Measurements from ENCODE around the gene EWSR1. TPM values are rescaled to one million over a fixed set of nuclear protein-coding genes. Genes with fewer than 3 reads are reported as not detected.

EWSR1 gene
- total and polyA plus RNA-seq, 2 of the 4 experiments (the other 2 are of a cell fraction) = 243 to 518 TPM

DNA sequence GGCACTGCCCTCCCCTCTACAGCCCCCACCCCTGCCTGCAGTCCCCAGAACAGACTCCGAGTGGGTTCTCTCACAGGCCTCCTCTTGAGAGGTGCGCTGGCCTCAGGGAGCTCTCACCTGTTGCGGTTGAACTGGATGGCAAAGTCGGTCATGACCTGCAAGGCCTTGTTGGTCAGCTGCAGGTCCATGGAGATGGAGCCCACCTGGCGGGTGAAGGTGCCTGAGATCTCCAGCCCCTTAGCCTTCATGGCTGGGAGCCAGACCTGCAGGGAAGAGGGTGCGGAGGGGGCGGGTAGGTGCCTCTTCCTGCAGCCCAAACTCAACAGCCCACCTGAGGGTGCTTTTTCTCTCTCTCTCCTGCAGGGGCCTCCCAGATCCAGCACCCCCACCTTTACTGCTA, 66.1 kb downstream of the EWSR1 start:
- 96% methylated on average over 4 of the region's 7 CpGs; no CpG with 5 or more reads in 1 of the 2 experiments for WGBS, 2 experiments (ENCODE audit: extremely low coverage in 2 of 2, insufficient read length in 1 of 2)
- H3K4me1 ChIP-seq (ENCODE audit: control insufficient read depth, insufficient read depth, low read length) = peaks cover 9% of the 10 kb centered on the region
- no peak for DNase-seq

More for the DNA sequence above, 66.1 kb downstream of the EWSR1 start:
- Histone ChIP-seq H3K4me3 (ENCODE audit: insufficient read depth, low read depth, low read length) (no peak overlapping the region), H2AK9ac (replicated peaks; ENCODE audit: low read depth, low read length, poor library complexity) (no peak overlapping the region), H3K18ac (ENCODE audit: low read depth, low read length) (no peak overlapping the region), H3K79me1 (ENCODE audit: low read depth in 1 of 2, low read length in 2 of 2) (peaks cover 0 to 3% of the 10 kb centered on the region in 2 experiments; a peak in 1 of 4 replicates), H2BK20ac (ENCODE audit: low read depth, low read length) (no peak overlapping the region), H3K14ac (replicated peaks; ENCODE audit: low read depth, low read length) (no peak overlapping the region), H4K20me1 (ENCODE audit: insufficient read depth, low read length) (no peaks in the 10 kb centered on the region; the same call in none of the 2 replicates), H3K27me3 (ENCODE audit: control insufficient read depth, insufficient read depth, low read length) (no peaks in the 10 kb centered on the region), H3K36me3 (ENCODE audit: control insufficient read depth, insufficient read depth, low read length) (peaks cover 47% of the 10 kb centered on the region), H3K56ac (ENCODE audit: extremely low read depth, insufficient read depth, low read length) (no peak overlapping the region), H2BK5ac (ENCODE audit: low read depth, low read length, poor library complexity, severe bottlenecking) (no peak overlapping the region), H3K27ac (ENCODE audit: insufficient read depth, low read length) (no peak overlapping the region), H2AK5ac (ENCODE audit: low read depth, low read length) (no peak overlapping the region), H3K9me1 (ENCODE audit: insufficient read depth, low read length) (peaks cover 5% of the 10 kb centered on the region; the same call in 1 of the 2 replicates), H4K8ac (ENCODE audit: low read depth in 2 of 2, low read length in 2 of 2) (no peak overlapping the region), H3K4me2 (ENCODE audit: low read depth, low read length) (no peak overlapping the region), H4K91ac (ENCODE audit: insufficient read depth, low read depth, low read length) (no peak overlapping the region), H3K9me3 (ENCODE audit: control insufficient read depth, insufficient read depth, low read length) (no peaks in the 10 kb centered on the region), H4K5ac (ENCODE audit: low read depth, low read length) (no peak overlapping the region), H2BK15ac (ENCODE audit: low read depth, low read length) (no peak overlapping the region), H3K9ac (ENCODE audit: low read depth, low read length) (no peak overlapping the region), H2AFZ (replicated peaks; ENCODE audit: low read length, poor library complexity) (no peak overlapping the region), H2BK120ac (ENCODE audit: low read depth, low read length) (no peak overlapping the region), H3K23ac (ENCODE audit: low read depth, low read length) (no peak overlapping the region), H3K4ac (ENCODE audit: low read depth, low read length) (no peak overlapping the region)
- CTCF ChIA-PET = no interaction called here
- no TSS peak for BruUV-seq (replicated peaks)
- TF ChIP-seq CEBPB (IDR thresholded peaks at IDR 0.05; ENCODE audit: low read depth, low read length) (no peak), RFX5 (IDR thresholded peaks at IDR 0.05; ENCODE audit: low read depth, low read length) (no peak), RCOR1 (IDR thresholded peaks at IDR 0.05; ENCODE audit: insufficient replicate concordance, low read length) (no peak), NFE2L2 (IDR thresholded peaks at IDR 0.05; ENCODE audit: low read depth, low read length) (no peak), SMC3 (IDR thresholded peaks at IDR 0.05; ENCODE audit: low read depth, low read length) (no peak), BHLHE40 (IDR thresholded peaks at IDR 0.05; ENCODE audit: low read depth, low read length) (no peak), MAFK (IDR thresholded peaks at IDR 0.05; ENCODE audit: low read depth, low read length) (no peak), CHD1 (IDR thresholded peaks at IDR 0.05; ENCODE audit: low read depth, low read length) (no peak), RAD21 (IDR thresholded peaks at IDR 0.05; ENCODE audit: low read length) (no peak), MXI1 (IDR thresholded peaks at IDR 0.05; ENCODE audit: borderline replicate concordance, low read depth, low read length) (no peak), POLR2A (IDR thresholded peaks at IDR 0.05; ENCODE audit: low read depth, low read length) (no peak), FOS (IDR thresholded peaks at IDR 0.05; ENCODE audit: low read depth, low read length) (no peak), MAZ (IDR thresholded peaks at IDR 0.05; ENCODE audit: borderline replicate concordance, low read depth, low read length) (no peak)
- TF ChIP-seq, protein P1, sequence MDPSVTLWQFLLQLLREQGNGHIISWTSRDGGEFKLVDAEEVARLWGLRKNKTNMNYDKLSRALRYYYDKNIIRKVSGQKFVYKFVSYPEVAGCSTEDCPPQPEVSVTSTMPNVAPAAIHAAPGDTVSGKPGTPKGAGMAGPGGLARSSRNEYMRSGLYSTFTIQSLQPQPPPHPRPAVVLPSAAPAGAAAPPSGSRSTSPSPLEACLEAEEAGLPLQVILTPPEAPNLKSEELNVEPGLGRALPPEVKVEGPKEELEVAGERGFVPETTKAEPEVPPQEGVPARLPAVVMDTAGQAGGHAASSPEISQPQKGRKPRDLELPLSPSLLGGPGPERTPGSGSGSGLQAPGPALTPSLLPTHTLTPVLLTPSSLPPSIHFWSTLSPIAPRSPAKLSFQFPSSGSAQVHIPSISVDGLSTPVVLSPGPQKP (IDR thresholded peaks at IDR 0.05; ENCODE audit: borderline replicate concordance, low read depth, low read length) = no peak
- TF ChIP-seq, protein P2, sequence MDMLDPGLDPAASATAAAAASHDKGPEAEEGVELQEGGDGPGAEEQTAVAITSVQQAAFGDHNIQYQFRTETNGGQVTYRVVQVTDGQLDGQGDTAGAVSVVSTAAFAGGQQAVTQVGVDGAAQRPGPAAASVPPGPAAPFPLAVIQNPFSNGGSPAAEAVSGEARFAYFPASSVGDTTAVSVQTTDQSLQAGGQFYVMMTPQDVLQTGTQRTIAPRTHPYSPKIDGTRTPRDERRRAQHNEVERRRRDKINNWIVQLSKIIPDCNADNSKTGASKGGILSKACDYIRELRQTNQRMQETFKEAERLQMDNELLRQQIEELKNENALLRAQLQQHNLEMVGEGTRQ (IDR thresholded peaks at IDR 0.05; ENCODE audit: low read depth, low read length) = no peak
- TF ChIP-seq, protein P3, sequence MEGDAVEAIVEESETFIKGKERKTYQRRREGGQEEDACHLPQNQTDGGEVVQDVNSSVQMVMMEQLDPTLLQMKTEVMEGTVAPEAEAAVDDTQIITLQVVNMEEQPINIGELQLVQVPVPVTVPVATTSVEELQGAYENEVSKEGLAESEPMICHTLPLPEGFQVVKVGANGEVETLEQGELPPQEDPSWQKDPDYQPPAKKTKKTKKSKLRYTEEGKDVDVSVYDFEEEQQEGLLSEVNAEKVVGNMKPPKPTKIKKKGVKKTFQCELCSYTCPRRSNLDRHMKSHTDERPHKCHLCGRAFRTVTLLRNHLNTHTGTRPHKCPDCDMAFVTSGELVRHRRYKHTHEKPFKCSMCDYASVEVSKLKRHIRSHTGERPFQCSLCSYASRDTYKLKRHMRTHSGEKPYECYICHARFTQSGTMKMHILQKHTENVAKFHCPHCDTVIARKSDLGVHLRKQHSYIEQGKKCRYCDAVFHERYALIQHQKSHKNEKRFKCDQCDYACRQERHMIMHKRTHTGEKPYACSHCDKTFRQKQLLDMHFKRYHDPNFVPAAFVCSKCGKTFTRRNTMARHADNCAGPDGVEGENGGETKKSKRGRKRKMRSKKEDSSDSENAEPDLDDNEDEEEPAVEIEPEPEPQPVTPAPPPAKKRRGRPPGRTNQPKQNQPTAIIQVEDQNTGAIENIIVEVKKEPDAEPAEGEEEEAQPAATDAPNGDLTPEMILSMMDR (conservative IDR thresholded peaks at IDR 0.05; ENCODE audit: low read depth, low read length) = no peak
- dilution Hi-C loops (cut with HindIII; ENCODE audit: low sequenced_read_pairs, unreplicated experiment) = no loop called here
- in situ Hi-C loops (cut with MboI; ENCODE audit: low sequenced_read_pairs) = no loop called here
- no peak for ATAC-seq (ENCODE audit: low read depth)
- intact Hi-C loops (cut with micrococcal nuclease) = no loop called here
- POLR2A ChIA-PET (ENCODE audit: unreplicated experiment) = no interaction called here

All from IMR-90 (cell line).